Gastrocnemius medialis (tissue), 4 donors: Measurements from ENCODE around the gene PCSK4.
A peak's percentile ranks its signal among the peaks of the same experiment; 100 is the strongest.

Experiments used
- CTCF ChIP-seq, 5 experiments: fragments of 450-650 bp in 3 of 5; fragments of 200-600 bp in 2 of 5; sonication (generic) in 2 of 5; IDR thresholded peaks in 4 of 5; conservative IDR thresholded peaks in 1 of 5; 1 replicate in 4 of 5; 2 replicates in 1 of 5; pipeline ENCODE4 v1.5.1; 2016 to 2019; ENCODE audit warnings: antibody characterized with exemption in 5 of 5, mild to moderate bottlenecking in 3 of 5, moderate library complexity in 3 of 5
- POLR2A ChIP-seq, 2 donors: fragments of 450-650 bp; IDR thresholded peaks; one replicate each; pipeline ENCODE4 v1.6.1; 2017; ENCODE audit warnings: antibody characterized with exemption in 2 of 2, mild to moderate bottlenecking in 2 of 2, moderate library complexity in 2 of 2

- TF ChIP-seq CTCF (IDR thresholded peaks at IDR 0.05 in 4 of 5, conservative IDR thresholded peaks at IDR 0.05 in 1 of 5) (peak in 1 of 5 experiments; percentile 23), POLR2A (IDR thresholded peaks at IDR 0.05) (peak; percentile 45 to 47)
Observed at GRCh38 chr19:1507763-1508506, 17.8 kb upstream of the PCSK4 start.
